DOHH2 (cell line): Measurements from ENCODE around the gene NDC1.

Source experiments
- CTCF ChIP-seq: fragments of 200-600 bp; sonication (generic); IDR thresholded peaks from one replicate; pipeline ENCODE4 v1.5.1; 2014; ENCODE audit warnings: antibody characterized with exemption, mild to moderate bottlenecking, low read depth, low read length; ENCODE audit not compliant: poor library complexity, severe bottlenecking
- EZH2phosphoT487 ChIP-seq: fragments of 200-600 bp; sonication (generic); IDR thresholded peaks from 2 replicates; pipeline ENCODE4 v1.6.1; 2017; ENCODE audit warnings: borderline replicate concordance, mild to moderate bottlenecking, antibody characterized with exemption, low read length, moderate library complexity, mixed read lengths

GRCh38 chr1:53804791-53805505, 33.1 kb downstream of the NDC1 start:
- TF ChIP-seq CTCF, result no peak
- no peak for TF ChIP-seq EZH2phosphoT487
